Stimulated activated CD4-positive, alpha-beta T cell treated with anti-CD3 and anti-CD28 coated beads, TNF-alpha, amount 100 ng/mL, for 24 hours (primary cell): ENCODE measurements around the gene FAM118A.
"Not testable (repeated sequence)": the region's sequence is repeated elsewhere in the genome, so short reads cannot be mapped to it uniquely, and the experiment has no call there.

Experiments
- DNase-seq, 3 experiments: peaks; one replicate each; pipeline ENCODE4 v3.0.0-alpha.2; 2020; ENCODE audit warnings: low read depth in 3 of 3

FAM118A gene

DNA sequence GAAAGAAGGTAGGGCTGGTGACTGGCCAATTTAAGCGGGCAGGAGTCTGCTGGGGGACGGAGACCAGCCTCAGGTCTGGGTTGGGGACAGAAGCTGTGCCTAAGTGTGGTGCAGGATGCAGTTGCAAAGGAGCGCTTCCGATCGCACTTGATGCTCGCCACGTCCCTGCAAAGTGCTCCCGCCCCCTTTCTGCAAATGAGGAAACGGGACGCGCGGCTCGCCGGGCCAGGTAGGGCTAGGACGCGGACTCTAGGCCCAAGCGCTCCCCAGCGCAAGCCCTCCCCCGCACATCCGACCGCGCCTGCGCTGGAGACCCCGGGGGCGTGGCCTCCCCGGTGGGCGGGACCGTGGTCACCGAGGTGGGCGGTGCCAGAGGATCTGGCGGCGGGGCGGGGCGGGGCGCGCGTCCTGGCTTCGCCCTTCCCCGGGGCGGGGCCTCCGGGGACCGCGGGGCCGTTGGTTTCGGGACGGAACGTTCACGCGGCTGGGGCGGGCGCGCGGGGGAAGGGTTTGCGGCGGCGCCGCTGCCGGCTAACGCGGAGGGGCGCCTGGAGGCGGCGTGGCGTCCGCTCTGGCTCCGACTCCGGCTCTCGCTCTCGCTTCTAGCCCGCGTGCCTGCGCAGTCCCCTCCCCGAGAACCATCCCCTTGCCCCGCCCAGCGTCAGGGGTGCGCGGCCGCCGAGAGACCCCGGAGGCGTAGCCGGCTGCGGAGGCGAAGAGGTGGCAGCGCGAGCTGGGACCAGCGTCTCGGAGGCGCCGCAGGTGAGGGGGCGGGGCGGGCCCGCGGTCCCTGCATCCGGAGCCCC lies at the start of gene FAM118A:
Gene FAM118A (plus strand): TSS at position 513 of the 806 bp plus-strand sequence. CDS start 12,446 bp downstream, outside the sequence.
- peak; percentile 89 to 97 (median 91) for DNase-seq

GRCh38 chr22:45260395-45260759 lies 49.4 kb upstream of the FAM118A start:
- not testable (repeated sequence) for DNase-seq

- no peak for DNase-seq
These were observed 48.2 kb upstream of the FAM118A start for GRCh38 chr22:45261407-45262088.

DNA sequence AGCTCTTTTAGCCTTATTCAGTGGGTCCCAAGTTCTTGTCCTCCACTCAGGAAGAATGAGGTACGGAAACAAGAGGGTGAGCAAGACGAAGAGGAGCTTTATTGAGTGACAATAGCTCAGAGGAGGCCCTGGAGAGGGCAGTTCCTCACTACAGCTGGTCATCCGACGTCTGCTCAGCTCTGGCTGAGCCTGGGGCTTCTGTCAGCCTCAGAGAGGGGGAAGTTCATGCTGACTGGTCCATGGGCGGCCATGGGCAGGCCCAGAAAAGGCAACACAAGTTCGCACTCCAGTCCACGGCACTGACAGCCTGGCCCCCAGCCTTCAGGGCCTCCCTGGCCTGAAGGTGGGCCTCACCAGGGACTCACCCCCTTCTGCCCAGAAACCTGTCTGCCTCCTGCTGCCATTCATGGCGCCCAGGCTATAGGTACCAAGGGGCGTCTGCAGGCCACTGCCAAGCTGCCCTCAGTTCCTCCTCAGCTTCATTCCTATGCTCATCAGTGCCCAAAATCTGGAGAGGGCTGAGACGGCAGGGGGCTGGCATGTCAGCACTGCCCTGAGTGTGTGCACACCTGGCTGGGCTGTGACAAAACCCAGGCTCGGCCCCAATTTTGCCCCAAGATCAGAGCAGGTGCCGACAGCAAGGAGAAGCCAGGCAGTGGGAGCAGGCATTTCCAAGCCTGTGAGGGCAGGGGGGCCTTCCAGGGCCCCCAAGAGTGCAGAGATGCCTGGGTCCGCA lies 47.4 kb upstream of the FAM118A start:
- DNase-seq, result no peak

- DNase-seq, result no peak
These were observed 46.7 kb upstream of the FAM118A start for GRCh38 chr22:45262931-45263462.

GRCh38 chr22:45263463-45264269 lies 46.1 kb upstream of the FAM118A start:
- no peak for DNase-seq

DNA sequence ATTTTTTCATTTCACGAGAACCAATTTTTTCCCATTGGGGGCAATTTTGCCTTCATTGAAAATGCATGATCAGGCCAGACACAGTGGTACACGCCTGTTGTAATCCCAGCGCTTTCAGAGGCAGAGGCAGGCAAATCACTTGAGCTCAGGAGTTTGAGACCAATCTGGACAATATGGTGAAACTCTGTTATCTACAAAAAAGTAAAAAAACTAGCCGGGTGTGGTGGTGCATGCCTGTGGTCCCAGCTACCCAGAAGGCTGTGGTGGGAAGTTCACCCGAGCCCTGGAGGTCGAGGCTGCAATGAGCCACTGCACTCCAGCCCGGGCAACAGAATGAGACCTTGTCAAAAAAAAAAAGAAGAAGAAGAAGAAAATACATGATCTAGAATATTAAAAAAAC lies 44.2 kb upstream of the FAM118A start:
- no peak for DNase-seq

- DNase-seq, result no peak
These were observed 41.4 kb upstream of the FAM118A start for GRCh38 chr22:45268167-45268957.

- peak; percentile 75 to 80 (median 77) for DNase-seq
These were observed 40.5 kb upstream of the FAM118A start for GRCh38 chr22:45268958-45269844.

DNA sequence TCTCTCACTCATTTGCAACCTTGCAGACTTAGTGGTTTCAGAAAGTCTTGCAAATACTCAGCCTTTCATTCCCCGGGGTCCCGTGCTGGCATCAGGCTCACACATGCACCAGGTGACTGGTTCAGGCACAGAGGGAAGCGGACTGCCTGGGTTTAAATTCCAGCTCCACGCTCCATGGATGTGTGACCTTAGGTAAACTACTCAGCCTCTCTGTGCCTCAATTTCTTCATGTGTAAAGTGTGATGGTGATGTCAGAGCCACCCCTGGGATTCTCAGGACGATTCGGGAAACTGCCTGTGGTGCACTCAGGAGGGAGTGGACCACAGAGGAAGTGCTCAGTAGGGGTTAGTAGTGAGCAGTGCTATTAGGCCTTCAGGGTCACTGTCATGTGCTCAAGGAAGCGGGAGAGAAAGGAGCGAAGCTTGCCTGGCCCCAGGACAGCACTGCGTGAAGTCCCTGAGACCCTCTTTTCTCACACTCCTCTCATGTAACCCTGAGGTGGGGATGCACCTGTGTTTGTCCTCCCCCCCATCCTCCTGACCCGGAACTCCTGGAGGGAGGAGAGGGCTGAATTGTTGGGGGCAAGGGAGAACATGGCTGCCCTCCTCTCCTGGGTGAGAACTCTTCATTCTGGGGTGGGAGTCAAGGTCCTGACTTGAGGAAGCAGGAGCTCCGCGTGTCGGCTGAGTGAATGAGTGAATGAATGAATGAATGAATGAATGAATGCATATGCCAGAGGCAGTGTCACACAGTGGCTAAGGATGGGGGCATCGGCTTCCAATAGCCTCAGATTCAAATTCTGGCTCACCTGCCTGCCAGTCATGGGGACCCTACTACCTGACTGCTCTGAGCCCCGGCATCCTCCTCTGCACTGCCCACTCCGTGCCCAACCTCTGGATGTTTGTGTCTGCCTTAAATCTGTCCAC lies 39.4 kb upstream of the FAM118A start:
- DNase-seq, result no peak

DNA sequence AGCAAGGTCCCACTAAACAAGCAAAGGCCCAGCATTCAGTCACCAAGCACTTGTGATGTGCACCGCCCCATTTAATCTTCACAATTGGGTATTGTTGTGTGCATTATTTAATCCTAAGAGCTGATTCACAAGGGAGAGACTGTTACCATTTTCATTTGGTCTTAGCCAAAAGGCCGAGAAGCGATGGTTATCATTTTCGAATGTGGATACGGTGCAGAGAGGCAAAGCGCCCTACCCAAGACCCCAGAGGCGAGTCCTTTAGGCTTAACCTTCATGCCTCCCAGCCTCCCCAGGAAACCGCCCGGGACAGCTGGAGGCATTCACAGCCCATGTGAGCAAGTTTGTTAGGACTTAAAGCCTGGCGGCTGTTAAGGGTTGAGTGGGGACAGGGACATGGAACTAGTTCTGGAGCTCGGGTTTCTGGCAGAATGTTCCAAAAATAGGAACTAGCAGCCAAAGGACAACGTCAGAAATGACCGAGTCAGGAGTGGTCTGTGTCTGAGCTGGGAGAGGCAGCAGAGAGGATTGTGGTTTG lies 38.0 kb upstream of the FAM118A start:
- DNase-seq, result no peak

- no peak for DNase-seq
These were observed 37.2 kb upstream of the FAM118A start for GRCh38 chr22:45272498-45272897.

DNA sequence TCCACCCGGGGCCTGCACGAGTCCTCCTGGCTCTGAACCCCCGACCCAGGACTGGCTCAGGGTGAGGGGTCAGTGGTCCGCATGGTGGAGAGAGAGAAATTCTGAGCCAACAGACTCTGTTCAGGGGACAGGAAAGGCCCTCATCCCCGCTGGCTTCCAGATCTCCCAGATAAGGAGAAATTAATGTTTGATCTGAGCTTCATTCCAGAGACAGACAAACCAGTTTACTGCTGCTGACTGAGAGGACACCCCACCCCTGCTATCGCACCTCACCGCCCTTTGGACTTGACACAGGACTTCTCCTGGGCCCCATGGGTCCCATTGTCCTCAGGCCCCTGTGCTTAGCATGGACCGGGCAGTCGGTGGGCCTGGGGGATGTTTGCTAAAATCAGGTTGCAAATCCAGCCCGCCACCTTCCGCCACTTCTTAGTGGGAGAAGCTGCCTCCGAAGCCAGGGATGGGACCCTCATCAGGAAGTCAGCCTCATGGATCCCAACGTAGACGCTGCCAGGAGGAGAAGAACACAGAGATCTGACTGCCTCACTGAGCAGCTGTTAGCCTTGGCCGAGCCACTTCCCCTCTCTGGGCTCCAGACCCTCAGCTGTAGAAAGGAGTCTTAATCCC lies 36.2 kb upstream of the FAM118A start:
- no peak for DNase-seq

GRCh38 chr22:45276507-45277105 lies 33.1 kb upstream of the FAM118A start:
- DNase-seq, result no peak

DNA sequence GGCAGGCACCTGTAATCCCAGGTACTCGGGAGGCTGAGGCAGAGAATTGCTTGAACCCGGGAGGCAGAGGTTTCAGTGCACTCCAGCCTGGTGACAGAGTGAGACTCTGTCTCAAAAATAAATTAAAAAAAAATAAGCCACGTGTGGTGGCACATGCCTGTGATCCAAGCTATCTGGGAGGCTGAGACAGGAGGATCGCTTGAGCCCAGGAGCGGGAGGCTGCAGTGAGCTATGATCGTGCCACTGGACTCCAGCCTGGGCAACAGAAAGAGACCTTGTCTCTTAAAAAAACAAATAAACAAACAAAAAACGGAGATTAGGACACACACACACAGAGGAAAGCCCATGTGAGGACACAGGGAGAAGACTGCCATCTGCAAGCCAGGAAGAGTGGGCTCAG lies 32.0 kb upstream of the FAM118A start:
- DNase-seq, result not testable (repeated sequence)

- no peak for DNase-seq
These were observed 31.6 kb upstream of the FAM118A start for GRCh38 chr22:45278125-45278524.

DNA sequence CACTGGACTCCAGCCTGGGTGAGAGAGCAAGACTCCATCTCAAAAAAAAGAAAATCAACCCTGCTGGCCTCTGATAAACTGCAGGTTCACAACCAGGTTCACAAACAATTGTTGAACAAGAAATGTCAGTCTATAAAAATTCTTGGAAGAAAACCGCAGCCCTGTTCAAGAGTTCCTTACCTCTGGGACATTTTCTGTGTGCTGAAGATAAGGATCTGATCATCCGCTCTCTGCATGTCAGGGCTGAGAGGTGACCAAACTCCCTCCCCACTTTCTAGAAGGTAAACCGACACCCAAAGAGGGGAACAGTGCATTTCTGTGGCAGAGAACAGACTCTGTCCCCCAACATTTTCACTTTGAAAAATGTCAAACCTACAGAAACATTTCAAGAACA lies 29.1 kb upstream of the FAM118A start:
- DNase-seq, result no peak
